ENCODE results near the gene TLE4.

The TLE4 gene

GRCh38 chr9:79591458-79591857, 19.7 kb downstream of the TLE4 start:
- Histone ChIP-seq H3F3A (ENCODE audit: insufficient read depth) (peaks cover 7% of the 10 kb centered on the region; the same call in 1 of the 2 replicates), H3K4me3 (ENCODE audit: insufficient read depth, low read length, poor library complexity, severe bottlenecking) (no peak overlapping the region), H3K36me3 (ENCODE audit: low read length) (no peaks in the 10 kb centered on the region; the same call in 1 of the 2 replicates), H3K27ac (ENCODE audit: low read depth, low read length) (no peak overlapping the region), H3K9ac (ENCODE audit: low read length) (no peak overlapping the region), H3K27me3 (ENCODE audit: low read length) (no peaks in the 10 kb centered on the region), H3K4me2 (ENCODE audit: low read depth, low read length, poor library complexity, severe bottlenecking) (no peak overlapping the region), H2AFZ (ENCODE audit: low read depth, low read length, severe bottlenecking) (no peak overlapping the region), H4K20me1 (ENCODE audit: low read depth, low read length) (peaks cover 13% of the 10 kb centered on the region; the same call in 1 of the 2 replicates), H3K9me2 (replicated peaks; ENCODE audit: insufficient read depth, low read length) (no peaks in the 10 kb centered on the region), H3K79me2 (ENCODE audit: insufficient read depth, low read length) (no peaks in the 10 kb centered on the region), H3K9me3 (ENCODE audit: insufficient read depth, low read length) (no peaks in the 10 kb centered on the region)
- TF ChIP-seq EZH2phosphoT487 (conservative IDR thresholded peaks at IDR 0.05; ENCODE audit: low read length) (no peak), CTCF (IDR thresholded peaks at IDR 0.05; ENCODE audit: insufficient read depth, low read length, poor library complexity, severe bottlenecking) (no peak)

GRCh38 chr9:79592726-79593493, 21.1 kb downstream of the TLE4 start:
- TF ChIP-seq EZH2phosphoT487 (conservative IDR thresholded peaks at IDR 0.05; ENCODE audit: low read length), result 0 out of 2 replicates have a peak, but pooled peaks have one; percentile 85
- TF ChIP-seq CTCF (IDR thresholded peaks at IDR 0.05; ENCODE audit: insufficient read depth, low read length, poor library complexity, severe bottlenecking), result no peak

GRCh38 chr9:79598562-79599345, 27.0 kb downstream of the TLE4 start:
- H3K27ac ChIP-seq (ENCODE audit: low read depth, low read length), result no peak overlapping the region
- no peaks in the 10 kb centered on the region for H3K36me3 ChIP-seq (ENCODE audit: low read length)
- H3K79me2 ChIP-seq (ENCODE audit: insufficient read depth, low read length), result no peaks in the 10 kb centered on the region

More at GRCh38 chr9:79592726-79593493, 21.1 kb downstream of the TLE4 start:
- Histone ChIP-seq H3K9ac (ENCODE audit: low read length) (no peak overlapping the region), H3K9me2 (replicated peaks; ENCODE audit: insufficient read depth, low read length) (no peaks in the 10 kb centered on the region), H3K36me3 (ENCODE audit: low read length) (no peaks in the 10 kb centered on the region), H3F3A (ENCODE audit: insufficient read depth) (peaks cover 7% of the 10 kb centered on the region; the same call in 1 of the 2 replicates), H3K4me3 (ENCODE audit: insufficient read depth, low read length, poor library complexity, severe bottlenecking) (no peak overlapping the region), H3K79me2 (ENCODE audit: insufficient read depth, low read length) (no peaks in the 10 kb centered on the region), H4K20me1 (ENCODE audit: low read depth, low read length) (peaks cover 13% of the 10 kb centered on the region; the same call in 1 of the 2 replicates), H3K4me2 (ENCODE audit: low read depth, low read length, poor library complexity, severe bottlenecking) (peak overlapping the region; percentile 38), H2AFZ (ENCODE audit: low read depth, low read length, severe bottlenecking) (no peak overlapping the region), H3K27me3 (ENCODE audit: low read length) (no peaks in the 10 kb centered on the region), H3K27ac (ENCODE audit: low read depth, low read length) (peak overlapping the region; percentile 38; the same call in 1 of the 2 replicates), H3K9me3 (ENCODE audit: insufficient read depth, low read length) (no peaks in the 10 kb centered on the region)

More at GRCh38 chr9:79598562-79599345, 27.0 kb downstream of the TLE4 start:
- Histone ChIP-seq H2AFZ (ENCODE audit: low read depth, low read length, severe bottlenecking) (no peak overlapping the region), H3K9ac (ENCODE audit: low read length) (no peak overlapping the region), H3K4me2 (ENCODE audit: low read depth, low read length, poor library complexity, severe bottlenecking) (no peak overlapping the region), H4K20me1 (ENCODE audit: low read depth, low read length) (no peaks in the 10 kb centered on the region), H3K9me3 (ENCODE audit: insufficient read depth, low read length) (no peaks in the 10 kb centered on the region), H3K4me3 (ENCODE audit: insufficient read depth, low read length, poor library complexity, severe bottlenecking) (no peak overlapping the region), H3K9me2 (replicated peaks; ENCODE audit: insufficient read depth, low read length) (no peaks in the 10 kb centered on the region), H3F3A (ENCODE audit: insufficient read depth) (no peaks in the 10 kb centered on the region), H3K27me3 (ENCODE audit: low read length) (no peaks in the 10 kb centered on the region)
- TF ChIP-seq EZH2phosphoT487 (conservative IDR thresholded peaks at IDR 0.05; ENCODE audit: low read length), result no peak
- no peak for TF ChIP-seq CTCF (IDR thresholded peaks at IDR 0.05; ENCODE audit: insufficient read depth, low read length, poor library complexity, severe bottlenecking)

Data from SU-DHL-6 (cell line).